Measurements from ENCODE around the gene CPLANE2.
A peak's percentile ranks its signal among the peaks of the same experiment; 100 is the strongest.
"Not testable (repeated sequence)": the region's sequence is repeated elsewhere in the genome, so short reads cannot be mapped to it uniquely, and the experiment has no call there.

Gene CPLANE2

DNA sequence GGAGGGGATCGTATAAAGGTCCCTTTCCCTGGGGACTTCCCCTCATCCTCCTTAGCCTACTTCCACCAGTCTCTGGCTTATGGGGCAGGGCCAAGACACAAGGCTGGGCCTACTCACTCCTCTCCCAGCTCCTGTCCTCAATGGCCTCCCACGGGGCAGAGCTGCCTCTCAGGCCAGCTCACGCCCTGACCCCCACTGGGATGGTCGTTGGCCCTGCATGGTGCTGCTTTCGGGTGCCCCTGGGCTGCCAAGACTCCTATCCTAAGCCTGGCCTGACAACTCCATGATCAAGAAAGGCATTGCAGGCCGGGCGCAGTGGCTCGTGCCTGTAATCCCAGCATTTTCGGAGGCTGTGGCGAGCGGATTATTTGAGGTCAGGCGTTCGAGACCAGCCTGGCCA lies 6.2 kb downstream of the CPLANE2 start:
- no peak for DNase-seq (ENCODE audit: low read depth in 3 of 3)

DNA sequence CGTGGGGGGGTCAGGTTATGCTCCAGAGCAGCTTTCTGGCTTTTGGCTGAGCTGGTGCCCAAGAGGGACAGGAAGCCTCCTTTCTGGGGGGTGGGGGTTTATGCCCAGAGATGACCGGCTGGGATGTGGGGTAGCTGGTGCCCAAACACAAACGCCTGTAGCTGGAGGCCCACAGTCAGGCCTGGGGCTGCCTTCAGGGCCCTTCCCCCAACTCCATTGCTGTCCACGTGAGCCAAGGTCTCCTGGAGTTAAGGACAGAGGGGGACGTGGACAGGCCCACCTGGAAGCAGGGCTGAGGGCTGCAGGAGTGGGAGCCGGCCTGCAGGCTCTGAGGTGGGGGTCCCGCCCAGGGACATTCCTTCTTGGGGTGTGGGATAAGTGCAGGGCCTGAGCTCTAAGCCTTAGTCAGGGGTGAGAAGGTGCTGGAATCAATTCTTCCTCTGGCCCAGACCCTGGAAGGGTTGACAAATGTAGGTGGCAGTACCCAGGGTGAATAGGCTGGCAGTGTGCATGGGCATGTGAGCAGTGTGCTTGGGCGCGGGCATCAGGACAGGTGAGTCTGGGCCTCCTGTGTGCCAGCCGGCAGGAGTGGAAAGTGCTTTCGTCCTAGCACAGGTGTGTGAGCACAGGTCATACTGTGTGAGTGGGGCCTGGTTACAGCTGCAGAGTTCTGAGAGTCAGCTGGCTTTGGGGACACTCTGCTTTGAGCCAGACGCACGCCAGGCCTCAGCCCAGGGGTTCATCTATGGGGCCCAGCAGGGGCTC lies 6.8 kb downstream of the CPLANE2 start:
- no peak for DNase-seq (ENCODE audit: low read depth in 3 of 3)

DNA sequence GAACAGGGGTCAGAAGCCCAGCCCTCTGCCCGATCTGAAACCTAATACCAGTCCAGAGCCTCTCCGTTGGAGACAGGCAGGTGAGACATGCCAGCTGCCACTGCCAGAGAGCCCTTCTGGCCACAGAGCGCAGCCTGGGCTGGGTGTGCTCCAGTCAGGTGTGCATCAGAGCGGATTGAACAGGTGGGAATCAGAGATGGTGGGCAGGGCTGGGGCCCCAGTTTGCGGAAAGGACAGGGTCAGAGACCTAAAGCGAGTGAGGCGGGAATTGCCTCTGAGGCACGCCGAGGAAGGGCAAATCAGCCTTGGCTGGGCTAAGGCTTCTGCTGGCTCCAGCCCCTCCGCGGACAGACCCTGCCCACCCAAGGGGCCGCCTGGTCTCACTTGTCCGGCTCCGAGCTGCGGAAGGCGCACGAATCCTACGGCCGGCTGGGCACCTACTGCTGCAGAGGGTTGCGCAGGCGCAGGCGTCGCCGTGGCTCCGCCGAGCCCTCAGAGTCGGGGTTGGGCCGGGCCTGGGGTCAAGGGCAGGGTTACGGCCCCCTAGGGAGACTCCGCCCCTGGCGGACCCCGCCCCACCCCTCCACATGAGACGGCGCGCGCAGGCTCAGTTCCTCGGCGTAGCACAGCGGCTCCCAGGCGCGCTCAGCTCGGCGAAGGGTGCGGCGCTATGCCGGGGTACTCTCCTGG lies 10.3 kb downstream of the CPLANE2 start:
- DNase-seq (ENCODE audit: low read depth in 3 of 3), result no peak

DNA sequence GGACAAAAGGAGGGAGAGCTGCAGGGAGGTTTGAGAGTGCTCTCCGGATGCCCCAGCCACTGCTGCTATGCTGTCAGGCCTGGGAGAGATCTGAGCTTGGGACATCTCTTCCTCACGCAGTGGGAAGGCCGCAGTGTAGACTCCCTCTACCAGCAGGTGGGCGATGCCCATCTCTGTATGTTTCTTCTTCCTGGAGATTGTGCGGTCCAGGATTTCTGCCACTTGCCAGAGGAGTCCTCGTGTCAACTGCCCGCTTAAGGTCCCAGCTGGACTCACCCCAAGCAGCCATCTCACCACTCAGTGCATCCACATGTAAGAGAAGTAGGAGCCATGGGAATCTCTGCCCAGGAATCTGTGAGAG lies 10.9 kb downstream of the CPLANE2 start:
- no peak for DNase-seq (ENCODE audit: low read depth in 3 of 3)

DNA sequence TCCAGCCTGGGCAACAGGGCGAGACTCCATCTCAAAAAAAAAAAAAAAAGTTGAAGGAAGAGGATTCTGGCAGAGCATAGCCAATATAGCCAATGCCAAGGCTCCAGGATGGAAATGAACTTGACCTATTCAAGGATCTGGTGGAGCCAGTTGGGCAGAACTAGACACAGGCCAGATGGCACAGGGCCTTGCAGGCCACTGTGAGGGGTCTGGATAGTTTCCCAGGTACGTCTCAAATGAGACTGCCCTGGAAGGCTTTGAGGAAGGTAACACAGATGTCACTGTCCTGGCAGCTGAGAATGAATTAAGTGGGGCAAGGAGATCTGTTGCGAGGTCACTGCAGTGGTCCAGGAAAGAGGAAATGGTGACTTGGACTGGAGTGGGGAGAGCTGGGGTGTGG lies 12.5 kb downstream of the CPLANE2 start:
- no peak for DNase-seq (ENCODE audit: low read depth in 3 of 3)

DNA sequence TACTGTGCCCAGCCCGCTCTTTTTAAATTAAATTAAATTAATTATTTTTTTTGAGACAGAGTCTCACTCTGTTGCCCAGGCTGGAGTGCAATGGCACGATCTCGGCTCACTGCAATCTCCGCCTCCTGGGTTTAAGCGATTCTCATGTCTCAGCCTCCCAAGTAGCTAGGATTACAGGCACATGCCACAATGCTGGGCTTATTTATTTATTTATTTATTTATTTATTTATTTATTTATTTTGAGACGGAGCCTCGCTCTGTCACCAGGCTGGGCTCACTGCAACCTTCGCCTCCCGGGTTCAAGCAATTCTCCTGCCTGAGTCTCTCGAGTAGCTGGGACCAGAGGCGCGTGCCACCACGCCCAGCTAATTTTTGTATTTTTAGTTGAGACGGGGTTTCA lies 14.3 kb downstream of the CPLANE2 start:
- not testable (repeated sequence) for DNase-seq (ENCODE audit: low read depth in 3 of 3)

DNA sequence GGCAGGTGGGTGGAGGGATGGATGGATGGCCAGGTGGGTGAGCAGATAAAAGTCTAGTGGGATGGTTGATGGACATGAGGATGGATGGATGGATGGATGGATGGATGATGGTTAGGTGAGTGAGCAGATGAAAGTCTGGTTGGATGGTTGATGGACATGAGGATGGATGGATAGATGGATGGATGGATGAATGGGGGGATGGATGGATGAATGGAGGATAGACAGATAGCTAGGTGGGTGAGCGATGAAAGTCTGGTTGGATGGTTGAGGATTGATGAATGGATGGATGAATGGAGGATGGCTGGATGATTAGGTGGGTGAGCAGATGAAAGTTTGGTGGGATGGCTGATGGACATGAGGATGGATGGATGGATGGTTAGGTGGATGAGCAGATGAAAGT lies 15.5 kb downstream of the CPLANE2 start:
- no peak for DNase-seq (ENCODE audit: low read depth in 3 of 3)

DNA sequence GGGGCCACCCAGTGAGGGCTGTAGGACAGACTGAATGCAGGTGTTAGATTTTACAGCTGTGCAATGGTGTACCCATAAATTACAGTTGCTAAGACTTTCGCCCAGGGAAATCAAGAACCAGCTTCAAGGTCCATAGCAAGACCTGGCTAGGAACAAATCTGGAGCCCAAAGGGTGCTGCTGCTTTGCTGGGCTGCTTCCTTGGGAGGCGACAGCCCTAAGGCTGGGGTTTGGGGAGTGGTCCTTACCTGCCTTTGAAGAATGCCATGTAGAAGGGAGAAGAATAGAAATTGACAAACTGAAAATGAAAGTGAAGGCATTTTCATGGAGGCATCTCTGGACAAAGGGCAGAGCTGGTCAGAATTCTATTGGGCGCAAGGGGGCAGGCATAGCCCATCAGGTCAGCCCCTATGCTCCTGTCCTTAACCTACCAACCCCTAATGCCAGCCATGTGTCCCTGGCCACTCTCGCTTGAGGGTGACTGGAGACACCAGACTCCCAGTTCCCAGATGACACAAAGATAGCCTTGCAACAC lies 16.9 kb downstream of the CPLANE2 start:
- no peak for DNase-seq (ENCODE audit: low read depth in 3 of 3)

DNA sequence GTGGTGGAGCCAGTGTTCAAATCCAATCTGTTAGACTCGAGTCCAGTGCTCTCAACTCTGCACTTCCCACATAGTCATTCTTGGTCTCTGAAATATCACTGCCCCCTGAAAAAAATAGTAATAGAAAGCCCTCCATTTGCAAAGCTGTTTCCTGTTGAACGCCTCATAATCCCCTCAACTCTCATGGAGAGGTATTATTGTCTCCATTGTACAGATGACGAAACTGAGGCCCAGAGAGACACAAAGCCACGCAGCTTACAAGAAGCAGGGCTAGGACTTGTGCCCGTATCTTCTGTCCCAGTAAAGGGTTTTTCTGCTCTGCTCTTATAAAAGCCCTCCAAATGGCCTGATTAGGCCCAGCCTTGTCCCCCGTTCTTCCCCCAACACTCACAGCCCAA lies 18.3 kb downstream of the CPLANE2 start:
- DNase-seq (ENCODE audit: low read depth in 3 of 3), result no peak

DNA sequence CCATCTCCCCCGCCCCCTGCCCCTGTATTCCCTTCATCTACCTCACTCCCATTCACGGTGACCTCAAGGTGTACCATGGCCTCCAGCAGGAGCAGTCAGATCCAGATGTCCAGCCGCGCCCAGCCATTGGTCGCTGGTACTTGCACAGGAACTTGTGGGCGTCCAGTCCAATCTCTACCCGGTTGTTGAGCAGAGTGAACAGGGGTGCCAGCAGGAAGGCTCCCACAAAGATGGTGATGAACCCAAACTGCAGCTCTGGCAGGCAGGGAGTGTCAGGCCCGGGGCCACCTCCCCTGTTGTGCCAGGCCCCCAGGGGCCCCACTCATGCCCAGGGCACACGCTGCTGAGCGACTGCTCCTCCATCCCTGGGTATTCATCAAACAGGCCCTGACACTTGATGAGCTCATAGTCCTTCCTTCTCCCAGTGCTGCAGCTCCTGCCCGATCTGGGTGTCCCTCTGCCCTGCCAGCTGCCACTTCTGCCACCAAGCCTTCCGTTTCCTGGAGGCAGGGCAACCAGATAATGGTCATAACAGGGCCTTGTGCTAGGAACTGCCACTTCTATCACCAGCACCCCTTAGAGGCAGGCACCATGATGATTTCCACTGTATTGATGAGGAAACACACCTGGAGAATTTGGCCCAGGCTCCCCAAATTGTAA lies 18.8 kb downstream of the CPLANE2 start:
- DNase-seq (ENCODE audit: low read depth in 3 of 3), result no peak

DNA sequence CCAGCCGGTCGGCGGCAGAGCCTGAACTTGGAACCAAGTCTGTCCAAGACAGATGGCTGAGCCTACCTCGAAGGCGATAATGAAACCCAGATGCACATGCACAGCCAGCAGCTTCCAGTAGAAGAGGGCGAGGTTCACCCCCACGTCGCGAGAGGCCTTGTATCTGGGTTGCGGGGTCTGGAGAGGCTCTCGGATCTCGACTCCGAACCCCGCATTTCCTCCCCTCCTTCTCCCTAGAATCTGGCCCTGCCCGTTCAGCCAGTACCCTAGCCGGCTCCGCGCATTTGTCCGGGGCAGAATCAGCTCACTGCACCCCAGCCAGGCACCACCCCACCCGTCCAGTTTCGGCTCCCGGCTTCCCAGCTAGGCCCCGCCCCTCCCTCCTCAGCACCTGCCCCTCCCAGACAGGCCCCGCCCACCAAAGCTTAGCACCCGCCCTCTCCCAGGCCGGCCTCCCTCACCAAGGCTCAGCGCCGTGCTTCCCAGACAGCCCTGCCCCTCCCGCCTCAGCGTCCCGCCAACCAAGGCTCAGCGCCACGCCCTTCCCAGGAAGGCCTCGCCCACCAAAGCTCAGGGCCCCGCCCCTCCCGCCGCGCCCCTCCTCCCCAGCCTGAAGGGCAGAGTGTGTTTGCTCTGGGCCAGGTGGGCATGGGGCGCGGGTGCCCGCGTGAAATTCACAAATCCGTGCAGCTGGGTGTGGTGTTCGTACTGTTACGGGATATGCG lies 19.8 kb downstream of the CPLANE2 start:
- DNase-seq (ENCODE audit: low read depth in 3 of 3), result peak; percentile 85 to 95 (median 91)

DNA sequence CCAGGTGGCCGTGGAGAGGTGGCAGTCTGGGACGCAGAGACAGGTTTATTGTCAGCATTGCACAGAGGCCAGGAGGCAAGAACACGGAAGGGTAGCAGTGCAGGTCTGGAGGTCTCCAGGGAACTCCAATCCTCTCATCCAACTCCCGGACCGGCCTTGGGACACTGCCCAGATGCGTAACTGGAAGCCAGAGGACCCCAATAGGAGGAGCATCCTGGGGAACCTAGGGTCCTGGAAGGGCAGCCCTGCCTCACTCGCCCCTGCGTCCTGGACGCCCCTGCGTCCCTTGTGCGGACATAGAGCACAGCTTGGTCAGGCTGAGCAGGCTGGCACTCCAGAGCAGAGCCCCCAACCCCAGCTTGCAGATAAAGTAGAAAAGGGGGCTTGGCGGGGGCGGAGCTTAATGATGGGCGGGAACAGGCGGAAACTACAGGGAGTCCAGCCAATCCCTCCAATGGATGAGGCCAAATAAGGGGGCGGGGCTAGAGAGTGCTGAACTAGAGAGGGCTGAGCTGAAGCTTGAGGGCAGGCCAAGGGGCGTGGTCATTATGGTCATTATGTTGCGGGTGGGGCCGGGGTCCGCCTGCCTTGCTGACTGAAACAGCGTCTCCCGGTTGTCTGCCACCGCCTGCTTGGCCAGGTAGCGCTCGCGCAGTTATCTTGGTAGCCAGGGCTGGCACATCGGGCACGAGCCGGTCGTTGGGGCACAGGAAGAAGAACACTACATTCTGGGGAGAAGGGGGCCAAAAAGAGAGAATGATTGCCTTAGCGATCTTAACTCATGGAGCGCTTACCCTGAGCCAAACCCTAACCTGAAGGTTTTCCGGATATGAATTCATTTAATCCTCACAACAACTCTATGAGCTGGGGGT lies 20.9 kb downstream of the CPLANE2 start:
- peak in 2 of 3 experiments; percentile 22 to 65 for DNase-seq (ENCODE audit: low read depth in 3 of 3)

DNA sequence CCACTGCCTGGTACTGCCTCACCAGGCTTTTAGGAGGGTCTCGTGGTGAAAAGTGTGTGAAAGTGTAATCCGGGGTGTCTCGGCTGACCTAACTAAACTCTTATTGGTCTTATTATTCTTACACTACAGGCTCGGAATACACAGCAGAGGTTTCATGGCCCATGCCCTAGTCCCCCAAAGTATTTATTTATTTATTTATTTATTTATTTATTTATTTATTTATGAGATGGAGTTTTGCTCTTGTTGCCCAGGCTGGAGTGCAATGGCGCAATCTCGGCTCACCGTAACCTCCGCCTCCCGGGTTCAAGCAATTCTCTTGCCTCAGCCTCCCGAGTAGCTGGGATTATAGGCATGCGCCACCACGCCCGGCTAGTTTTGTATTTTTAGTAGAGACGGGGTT lies 21.7 kb downstream of the CPLANE2 start:
- DNase-seq (ENCODE audit: low read depth in 3 of 3), result not testable (repeated sequence)

DNA sequence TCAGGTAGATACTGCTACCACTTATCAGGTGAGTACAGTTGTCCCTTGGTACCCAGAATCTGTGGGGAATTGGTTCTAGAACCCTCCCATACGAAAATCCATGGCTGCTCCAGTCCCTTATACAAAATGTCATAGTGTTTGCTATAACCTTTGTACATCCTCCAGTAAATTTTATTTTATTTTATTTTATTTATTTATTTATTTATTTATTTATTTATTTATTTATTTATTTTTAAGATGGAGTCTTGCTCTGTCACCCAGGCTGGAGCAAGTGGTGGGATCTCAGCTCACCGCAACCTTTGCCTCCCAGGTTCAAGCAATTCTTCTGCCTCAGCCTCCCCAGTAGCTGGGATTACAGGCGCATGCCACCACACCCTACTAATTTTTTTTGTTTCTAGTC lies 23.4 kb downstream of the CPLANE2 start:
- not testable (repeated sequence) for DNase-seq (ENCODE audit: low read depth in 3 of 3)

DNA sequence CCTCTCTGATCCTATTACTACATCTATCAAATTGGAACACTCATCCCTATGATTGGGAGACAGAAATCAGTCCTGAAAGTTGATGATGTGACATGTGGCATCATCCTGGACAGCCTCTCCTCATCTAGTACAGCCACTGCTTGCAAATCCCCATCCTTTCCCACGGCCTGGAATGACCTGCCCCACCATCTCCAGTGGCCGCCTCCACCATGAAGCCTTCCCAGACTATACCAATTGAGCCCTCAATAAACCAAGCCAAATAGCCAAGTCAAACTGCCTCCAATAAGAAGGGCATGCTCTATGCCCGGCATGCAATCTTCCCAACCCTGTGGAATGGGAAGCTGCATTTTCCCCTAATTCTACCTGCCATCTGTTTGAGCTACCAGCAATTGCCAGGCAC lies 24.0 kb downstream of the CPLANE2 start:
- DNase-seq (ENCODE audit: low read depth in 3 of 3), result no peak

DNA sequence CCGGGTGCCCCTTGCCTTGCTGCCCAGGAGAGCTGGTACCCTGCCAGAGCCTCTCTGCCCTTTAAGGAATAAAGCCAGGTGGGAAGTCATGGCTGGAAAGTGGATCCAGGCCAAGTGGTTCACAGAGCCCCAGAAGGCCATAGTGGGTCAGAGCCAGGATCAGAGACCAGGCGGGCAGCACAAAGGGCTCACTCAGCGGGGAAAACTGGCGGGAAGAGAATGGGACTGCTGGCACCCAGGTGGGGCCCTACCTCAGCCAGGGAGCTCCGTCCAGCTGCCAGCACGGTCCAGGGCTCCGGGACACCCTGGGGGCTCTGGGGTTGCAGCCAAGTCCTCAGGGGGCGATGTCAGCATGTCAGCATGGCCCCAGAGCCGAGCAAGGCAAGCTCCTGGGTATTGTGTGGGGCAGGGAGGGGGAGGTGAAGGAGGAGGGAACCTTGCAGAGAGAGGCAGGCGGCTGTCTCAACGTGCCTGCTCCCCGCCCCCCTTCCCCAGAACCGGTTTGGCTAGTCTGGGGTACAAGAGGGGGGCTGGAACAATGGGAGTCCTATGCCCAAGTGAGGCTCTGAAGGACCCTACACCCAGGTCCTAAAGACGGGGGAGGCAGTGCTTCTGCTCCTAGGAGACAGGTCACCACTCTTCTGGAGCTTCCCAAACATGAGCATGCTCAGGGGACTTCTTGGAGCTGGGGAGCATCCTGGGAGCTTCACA lies 24.6 kb downstream of the CPLANE2 start, which contains the start of gene ARHGEF19:
Gene ARHGEF19, minus strand, starts transcription at position 402 of the 711 bp plus-strand sequence. CDS start 3,598 bp downstream, outside the sequence.
- DNase-seq (ENCODE audit: low read depth in 3 of 3), result no peak

DNA sequence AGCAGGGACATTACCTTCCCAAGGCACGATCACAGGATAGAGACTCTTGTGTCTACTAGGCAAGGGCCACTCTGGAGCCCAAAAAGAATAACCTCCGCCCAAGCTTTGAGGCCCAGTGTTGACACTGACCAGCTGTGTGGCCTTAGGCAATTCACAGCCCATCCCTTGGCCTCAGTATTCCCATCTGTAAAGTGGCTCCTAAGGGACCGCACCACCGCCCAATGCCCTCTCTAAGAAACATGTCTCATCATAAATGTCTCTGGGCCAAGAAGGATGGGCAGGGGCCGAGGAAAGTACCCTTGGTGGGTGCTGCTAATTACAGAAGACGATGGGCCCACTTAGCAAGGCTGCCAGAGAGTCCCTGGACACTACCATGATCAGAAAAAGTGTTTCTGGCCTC lies 25.2 kb downstream of the CPLANE2 start:
- DNase-seq (ENCODE audit: low read depth in 3 of 3), result no peak

DNA sequence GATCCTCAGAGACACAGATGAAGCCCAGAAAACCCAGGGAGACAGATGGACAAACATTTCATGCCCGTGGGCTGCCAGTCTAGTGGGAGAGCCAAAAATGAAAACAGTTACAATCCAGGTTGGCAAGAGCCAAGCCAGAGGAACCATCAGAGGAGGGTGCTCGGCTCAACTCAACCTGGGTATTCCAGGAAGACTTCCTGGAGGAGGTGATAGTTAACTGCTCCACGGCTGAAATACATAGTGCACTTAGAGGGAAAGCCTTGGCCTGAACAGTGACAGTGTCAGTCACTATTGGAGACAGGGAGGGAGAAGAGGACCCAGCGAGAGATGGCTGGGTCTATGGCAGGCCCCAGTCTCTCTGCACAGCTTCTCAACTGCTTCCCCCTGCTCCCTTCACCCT lies 26.4 kb downstream of the CPLANE2 start:
- no peak for DNase-seq (ENCODE audit: low read depth in 3 of 3)

DNA sequence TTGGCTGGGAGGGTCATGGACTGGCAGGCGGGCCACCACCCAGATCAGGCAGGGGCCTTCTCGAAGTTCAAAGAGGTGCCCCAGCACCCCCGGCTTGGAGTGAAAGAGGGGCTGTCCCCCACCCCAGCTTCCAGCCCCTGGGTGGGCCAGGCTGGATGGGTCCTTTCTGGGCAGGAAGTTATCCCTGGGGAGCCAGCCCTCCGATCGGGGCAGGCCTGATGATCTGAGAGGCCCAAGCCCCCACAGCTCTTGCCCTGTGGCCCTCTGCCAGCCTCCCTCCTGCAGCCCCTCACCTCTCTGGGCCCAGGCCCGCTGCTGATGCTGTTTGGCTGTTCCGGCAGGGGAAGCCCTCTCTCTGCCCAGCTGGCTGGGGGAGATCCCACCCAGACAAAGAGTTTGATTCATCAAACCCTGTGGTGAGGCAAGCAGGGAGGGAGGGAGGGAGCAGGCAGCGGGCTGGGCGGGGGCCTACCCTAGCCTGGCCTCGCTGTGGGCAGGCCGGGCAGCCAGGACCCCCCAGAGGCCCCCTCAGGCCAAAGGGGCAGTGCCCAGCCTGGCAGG lies 27.1 kb downstream of the CPLANE2 start:
- DNase-seq (ENCODE audit: low read depth in 3 of 3), result no peak
